ENCODE data around the gene KCNMA1. TPM values are rescaled to one million over a fixed set of nuclear protein-coding genes. Genes with fewer than 3 reads are reported as not detected.

Gene KCNMA1
- total RNA-seq, 3 donors from 2014 or later, result 45.4 to 312 (median 62.4) TPM

DNA sequence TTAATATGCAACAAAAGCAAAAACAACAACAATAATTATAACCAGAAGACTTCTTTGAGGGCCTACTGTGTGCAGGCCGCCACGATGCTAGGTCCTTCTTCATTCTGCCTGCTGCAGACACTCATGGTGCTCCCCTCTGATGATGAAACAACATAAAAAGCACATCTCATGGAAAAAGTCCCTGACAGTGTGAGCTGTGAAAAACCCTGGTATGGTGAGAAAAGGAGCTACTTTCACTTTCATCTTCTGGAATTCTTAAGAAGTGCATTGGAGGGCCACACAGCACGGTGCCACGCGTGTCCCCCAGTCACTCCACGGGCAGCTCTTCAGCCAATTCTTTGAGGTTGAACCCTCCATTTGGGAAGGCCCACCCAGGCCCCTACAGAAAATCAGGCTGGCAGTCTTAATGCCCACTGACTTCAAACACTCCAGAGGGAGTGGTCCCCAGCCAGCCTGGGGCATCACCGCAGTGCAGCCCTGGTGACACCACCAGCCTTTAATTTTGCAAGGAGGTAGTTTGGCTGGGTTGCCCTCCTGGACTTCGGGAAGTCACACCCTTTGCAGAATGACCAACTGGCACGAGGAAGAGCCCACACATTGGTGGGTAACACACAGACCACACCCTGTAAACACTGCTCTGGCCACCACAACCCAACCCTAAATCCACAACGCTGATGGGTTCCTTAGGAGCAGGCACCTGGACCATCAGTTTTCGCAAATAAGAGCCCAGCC, 7.7 kb downstream of the KCNMA1 start:
- intact Hi-C loops (cut with DNase I, micrococcal nuclease), result loop anchor here in 1 of 2 donors (10.0 kb wide), 1 partner anchor 135 kb away; no protein-coding TSS in a partner anchor

GRCh38 chr10:77628906-77629730, 8.5 kb downstream of the KCNMA1 start:
- no peak for ATAC-seq
- no peak overlapping the region for H3K4me3 ChIP-seq
- peaks cover 5% of the 10 kb centered on the region for H3K4me1 ChIP-seq (ENCODE audit: low read depth)

More for the DNA sequence above, 7.7 kb downstream of the KCNMA1 start:
- peaks cover 5% of the 10 kb centered on the region for H3K4me1 ChIP-seq (ENCODE audit: low read depth)
- no peaks in the 10 kb centered on the region for H3K36me3 ChIP-seq (ENCODE audit: low read depth)
- no peak for DNase-seq
- no peak overlapping the region for H3K4me3 ChIP-seq
- no peaks in the 10 kb centered on the region for H3K9me3 ChIP-seq
- TF ChIP-seq CTCF (IDR thresholded peaks at IDR 0.05), result no peak
- ATAC-seq, result peak; percentile 77

DNA sequence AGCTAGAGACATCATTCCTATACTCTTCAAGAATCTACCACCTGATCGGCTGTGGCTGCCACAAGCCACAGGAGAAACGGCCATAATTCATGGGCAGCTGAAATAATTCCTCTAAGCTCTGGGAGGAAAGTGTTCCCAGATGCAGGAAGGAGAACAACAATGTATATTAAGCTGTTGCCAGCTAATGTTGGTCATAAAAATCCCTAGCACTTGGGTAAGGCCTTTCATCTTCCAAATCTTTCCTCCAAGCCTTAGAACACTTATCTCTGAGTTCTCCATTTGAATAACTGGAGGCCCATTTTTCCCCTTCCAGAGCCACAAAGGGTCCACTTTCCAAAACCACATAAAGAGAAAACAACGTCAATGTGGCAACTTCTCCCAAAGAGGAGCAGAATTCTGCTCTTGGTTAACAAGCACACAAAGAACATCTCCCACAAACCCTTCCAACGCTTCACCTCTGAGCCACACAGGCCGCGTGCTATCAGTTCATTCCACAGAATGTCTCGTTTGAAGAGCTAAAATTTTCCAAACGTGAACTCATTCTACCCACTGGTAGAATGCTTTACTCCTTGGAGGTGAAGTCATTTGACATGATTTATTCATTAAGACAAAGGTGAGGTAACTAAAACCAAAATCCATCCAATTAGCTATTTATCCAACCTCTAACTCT, 11.2 kb downstream of the KCNMA1 start:
- no peak for ATAC-seq
- Histone ChIP-seq H3K36me3 (ENCODE audit: low read depth) (no peaks in the 10 kb centered on the region), H3K4me3 (no peak overlapping the region), H3K9me3 (no peaks in the 10 kb centered on the region), H3K4me1 (ENCODE audit: low read depth) (peaks cover 5% of the 10 kb centered on the region)
- no peak for DNase-seq
- intact Hi-C loops (cut with DNase I, micrococcal nuclease), result loop anchor here in 1 of 2 donors (10.0 kb wide), 1 partner anchor 132 kb away; no protein-coding TSS in a partner anchor
- TF ChIP-seq CTCF (IDR thresholded peaks at IDR 0.05), result no peak

More at GRCh38 chr10:77628906-77629730, 8.5 kb downstream of the KCNMA1 start:
- no peak for DNase-seq
- TF ChIP-seq CTCF (IDR thresholded peaks at IDR 0.05), result no peak
- intact Hi-C loops (cut with DNase I, micrococcal nuclease), result loop anchor here in 1 of 2 donors (10.0 kb wide), 1 partner anchor 134 kb away; no protein-coding TSS in a partner anchor
- H3K9me3 ChIP-seq, result no peaks in the 10 kb centered on the region
- no peaks in the 10 kb centered on the region for H3K36me3 ChIP-seq (ENCODE audit: low read depth)

DNA sequence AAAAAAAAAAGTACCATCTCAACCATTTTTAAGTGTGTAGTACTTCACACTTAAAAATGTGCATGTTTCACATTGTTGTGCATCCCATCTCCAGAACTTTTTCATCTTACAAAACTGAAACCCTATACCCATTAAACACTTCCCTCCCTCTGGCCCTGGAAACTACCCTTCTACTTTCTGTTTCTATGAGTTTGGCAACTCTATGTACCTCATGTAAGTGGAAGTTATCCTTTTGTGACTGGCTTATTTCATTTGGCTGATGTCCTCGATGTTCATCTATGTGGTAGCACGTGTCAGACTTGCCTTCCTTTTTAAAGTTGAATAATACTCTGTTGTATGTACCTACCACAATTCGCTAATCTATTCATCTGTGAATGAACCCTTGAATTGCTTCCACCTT, 12.2 kb downstream of the KCNMA1 start:
- intact Hi-C loops (cut with DNase I, micrococcal nuclease), result loop anchor here in 1 of 2 donors (10.0 kb wide), 1 partner anchor 131 kb away; no protein-coding TSS in a partner anchor
- DNase-seq (no peak), ATAC-seq (no peak)
- no peaks in the 10 kb centered on the region for H3K9me3 ChIP-seq
- H3K36me3 ChIP-seq (ENCODE audit: low read depth), result no peaks in the 10 kb centered on the region
- TF ChIP-seq CTCF (IDR thresholded peaks at IDR 0.05), result no peak
- H3K4me1 ChIP-seq (ENCODE audit: low read depth), result peaks cover 5% of the 10 kb centered on the region
- no peak overlapping the region for H3K4me3 ChIP-seq

DNA sequence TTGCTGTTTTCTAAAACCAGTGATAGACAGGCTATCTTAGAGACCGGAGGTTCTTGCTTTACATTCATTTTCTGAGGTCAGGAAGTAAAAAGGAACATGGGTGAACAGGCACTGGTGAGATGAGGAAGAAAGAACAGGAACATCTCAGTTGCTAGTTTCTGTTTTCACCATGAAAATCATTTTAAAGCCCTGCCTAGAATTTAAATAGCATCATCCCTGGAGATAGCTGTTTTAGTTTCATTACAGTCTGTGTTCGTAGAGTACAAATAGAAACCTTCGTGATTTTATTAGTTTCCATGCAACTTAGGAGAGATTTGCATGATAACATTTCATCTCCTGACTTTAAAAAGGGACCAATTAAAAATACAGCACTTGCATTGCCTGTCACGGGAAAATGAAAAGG, 14.7 kb downstream of the KCNMA1 start:
- intact Hi-C loops (cut with DNase I, micrococcal nuclease), result loop anchor here in 1 of 2 donors (10.0 kb wide), 1 partner anchor 128 kb away; no protein-coding TSS in a partner anchor
- no peak for TF ChIP-seq CTCF (IDR thresholded peaks at IDR 0.05)
- Histone ChIP-seq H3K4me1 (ENCODE audit: low read depth) (no peaks in the 10 kb centered on the region), H3K36me3 (ENCODE audit: low read depth) (no peaks in the 10 kb centered on the region), H3K4me3 (no peak overlapping the region), H3K9me3 (no peaks in the 10 kb centered on the region)
- DNase-seq, result no peak
- ATAC-seq, result peak; percentile 46
